HG02840 (cell line): ENCODE results near the gene TMEM88.

Experiments
- ATAC-seq: cut with Tn5 transposase; IDR thresholded peaks from one replicate; pipeline ENCODE4 v1.9.1; 2021; ENCODE audit warnings: mild to moderate bottlenecking, moderate library complexity, moderate number of reproducible peaks; ENCODE audit not compliant: unreplicated experiment, low FRiP score

TMEM88 gene

DNA sequence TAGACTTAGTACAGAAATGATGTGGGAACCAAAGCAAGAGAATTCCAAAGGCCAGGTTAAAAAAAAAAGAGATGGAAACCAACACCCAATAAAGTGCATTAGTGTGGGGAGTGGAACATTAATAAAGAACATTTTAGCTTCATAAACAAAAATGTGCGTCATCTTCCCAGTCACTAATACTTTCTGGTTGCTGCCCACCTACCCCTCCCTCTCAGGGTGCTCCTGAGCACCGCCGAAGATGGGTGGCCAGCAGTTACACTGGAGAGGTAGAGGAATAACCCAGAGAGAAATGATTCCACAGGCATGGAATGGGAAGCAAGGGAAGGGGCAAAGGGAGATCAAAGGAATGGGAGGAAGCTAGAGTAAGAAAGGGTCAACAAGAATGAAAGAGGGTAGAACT lies 27.8 kb downstream of the TMEM88 start:
- ATAC-seq = no peak

GRCh38 chr17:7883781-7884386 lies 29.0 kb downstream of the TMEM88 start:
- ATAC-seq = no peak

DNA sequence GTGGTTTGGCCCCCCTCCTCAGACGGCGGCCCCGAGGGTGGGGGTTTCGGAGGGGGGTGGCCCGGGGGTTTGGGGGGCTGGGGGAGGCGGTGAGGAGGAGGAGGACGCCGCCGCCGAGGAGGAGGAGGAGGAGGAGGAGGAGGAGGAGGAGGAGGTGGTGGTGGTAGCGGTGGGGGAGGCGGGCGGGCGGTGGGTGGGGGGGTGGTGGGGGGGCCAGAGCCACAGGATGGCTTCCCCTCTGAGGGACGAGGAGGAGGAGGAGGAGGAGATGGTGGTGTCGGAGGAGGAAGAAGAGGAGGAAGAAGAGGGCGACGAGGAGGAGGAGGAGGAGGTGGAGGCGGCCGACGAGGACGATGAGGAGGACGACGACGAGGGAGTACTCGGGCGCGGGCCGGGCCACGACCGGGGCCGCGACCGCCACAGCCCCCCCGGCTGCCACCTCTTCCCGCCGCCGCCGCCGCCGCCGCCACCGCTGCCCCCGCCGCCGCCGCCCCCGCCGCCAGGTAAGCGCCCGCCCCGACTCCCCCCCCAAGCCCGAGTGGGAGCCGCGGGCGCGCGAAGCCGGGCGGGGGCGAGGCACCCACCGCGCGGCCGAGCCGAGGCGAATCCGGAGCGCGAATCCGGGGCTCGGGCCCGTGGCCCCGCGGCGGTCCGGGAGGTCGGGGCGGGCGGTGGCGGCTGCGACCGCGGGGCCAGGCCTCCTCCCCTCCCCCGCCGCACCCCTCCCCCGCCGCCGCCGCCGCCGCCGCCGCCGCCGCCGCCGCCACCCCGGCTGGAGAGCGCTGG lies 29.9 kb downstream of the TMEM88 start:
- ATAC-seq = no peak

GRCh38 chr17:7885367-7886226 lies 30.7 kb downstream of the TMEM88 start:
- ATAC-seq = no peak

GRCh38 chr17:7886227-7887037 lies 31.6 kb downstream of the TMEM88 start:
- no peak for ATAC-seq

GRCh38 chr17:7887038-7887481 lies 32.2 kb downstream of the TMEM88 start:
- no peak for ATAC-seq

DNA sequence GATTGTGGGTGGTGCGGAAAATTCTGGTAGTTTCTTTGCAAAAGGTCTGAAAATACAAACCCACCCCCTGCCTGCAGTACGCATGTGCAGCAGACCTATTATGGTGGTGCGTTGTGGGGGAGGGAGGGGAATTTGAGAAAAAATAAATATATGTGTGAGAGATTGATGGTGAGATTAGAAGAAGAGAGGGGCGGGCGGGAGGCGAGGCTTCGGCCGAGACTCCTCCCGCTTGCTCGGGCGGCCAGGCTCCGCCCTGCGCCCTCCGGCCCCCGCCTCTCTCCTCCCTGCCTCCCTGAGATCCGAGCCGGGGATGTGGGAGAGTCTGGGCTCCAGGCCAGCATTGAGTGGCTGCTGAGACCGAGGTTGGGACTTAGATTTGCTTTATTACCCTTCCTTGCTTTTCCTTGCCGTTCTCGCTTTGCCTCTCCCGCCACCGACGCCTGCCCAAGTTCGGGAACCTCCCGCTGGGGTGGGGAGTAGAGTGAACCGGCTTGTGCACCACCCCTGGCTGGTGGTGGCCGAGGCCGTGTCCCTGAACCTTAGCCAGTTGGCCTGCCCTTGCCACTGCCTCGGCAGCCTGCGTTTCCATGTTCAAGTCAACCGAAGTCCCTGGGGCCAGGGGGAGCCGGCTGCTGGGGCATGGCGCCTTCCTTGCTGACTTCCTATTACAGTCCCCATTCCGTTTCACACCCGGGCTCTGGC lies 32.8 kb downstream of the TMEM88 start:
- ATAC-seq = no peak

GRCh38 chr17:7888184-7888920 lies 33.5 kb downstream of the TMEM88 start, which contains the start of gene CHD3:
Gene CHD3, plus strand, starts transcription at chr17:7888789. Its CDS starts 212 bp downstream, at chr17:7889001.
- no peak for ATAC-seq

DNA sequence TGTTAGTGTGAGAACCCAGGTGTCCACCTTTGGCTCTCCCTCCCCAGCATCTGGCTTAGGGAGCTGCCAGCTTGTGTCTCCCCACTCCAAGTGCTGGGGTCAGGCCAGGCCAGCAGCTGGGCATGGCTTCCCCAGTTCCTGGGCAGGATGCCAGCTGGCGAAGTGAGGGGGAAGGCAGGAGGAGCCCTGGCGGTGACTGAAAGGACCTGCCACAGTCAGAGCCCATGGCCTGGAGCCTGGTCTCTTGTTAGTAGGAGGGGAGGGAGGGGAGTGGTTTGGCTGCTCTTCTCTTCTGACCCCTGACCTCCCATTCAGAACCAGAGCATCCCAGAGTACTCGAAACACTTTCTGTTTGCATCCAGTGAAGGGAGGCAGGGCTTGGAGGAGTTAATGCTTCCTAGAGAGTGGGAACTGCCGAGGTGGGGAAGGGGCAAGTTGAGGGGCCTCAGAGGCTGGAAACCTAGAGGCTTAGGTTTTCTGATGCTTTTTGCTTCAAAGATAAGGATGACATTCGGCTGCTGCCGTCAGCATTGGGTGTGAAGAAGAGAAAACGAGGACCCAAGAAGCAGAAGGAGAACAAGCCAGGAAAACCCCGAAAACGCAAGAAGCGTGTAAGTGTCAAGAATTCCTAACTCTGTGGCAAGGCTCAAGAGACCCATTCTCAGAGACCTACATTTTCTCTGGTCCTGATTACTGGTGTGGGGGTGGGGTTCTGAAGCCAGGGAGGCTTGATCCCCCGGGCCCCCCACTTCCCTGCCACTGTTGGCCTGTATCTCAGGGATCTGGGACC lies 34.5 kb downstream of the TMEM88 start:
- ATAC-seq = no peak

- ATAC-seq = no peak
These were observed 38.5 kb downstream of the TMEM88 start for GRCh38 chr17:7893187-7893880.

DNA sequence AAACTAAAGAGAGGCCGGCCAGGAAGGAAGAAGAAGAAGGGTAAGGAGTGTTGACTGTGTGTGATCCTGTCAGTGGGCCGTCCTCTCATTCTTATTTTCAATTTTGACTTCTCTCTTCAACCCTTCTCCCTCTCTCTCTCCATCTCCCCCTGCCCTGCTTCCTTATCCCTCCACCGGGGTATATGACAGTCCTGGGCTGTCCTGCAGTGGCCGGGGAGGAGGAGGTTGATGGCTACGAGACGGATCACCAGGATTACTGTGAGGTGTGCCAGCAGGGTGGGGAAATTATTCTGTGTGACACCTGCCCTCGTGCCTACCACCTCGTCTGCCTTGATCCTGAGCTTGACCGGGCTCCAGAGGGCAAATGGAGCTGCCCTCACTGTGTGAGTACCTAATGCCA lies 39.4 kb downstream of the TMEM88 start:
- no peak for ATAC-seq

DNA sequence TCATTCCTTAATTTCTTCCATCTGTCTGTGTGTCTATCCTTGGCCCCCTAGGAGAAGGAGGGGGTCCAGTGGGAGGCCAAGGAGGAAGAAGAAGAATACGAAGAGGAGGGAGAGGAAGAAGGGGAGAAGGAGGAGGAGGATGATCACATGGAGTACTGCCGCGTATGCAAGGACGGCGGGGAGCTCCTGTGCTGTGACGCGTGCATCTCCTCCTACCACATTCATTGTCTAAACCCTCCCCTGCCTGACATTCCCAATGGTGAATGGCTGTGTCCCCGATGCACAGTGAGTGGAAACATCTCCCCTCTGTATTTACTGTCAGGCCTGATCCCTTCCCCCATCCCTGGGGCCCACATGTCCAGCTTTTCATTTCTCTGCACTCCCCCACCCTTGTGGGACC lies 40.0 kb downstream of the TMEM88 start:
- no peak for ATAC-seq

DNA sequence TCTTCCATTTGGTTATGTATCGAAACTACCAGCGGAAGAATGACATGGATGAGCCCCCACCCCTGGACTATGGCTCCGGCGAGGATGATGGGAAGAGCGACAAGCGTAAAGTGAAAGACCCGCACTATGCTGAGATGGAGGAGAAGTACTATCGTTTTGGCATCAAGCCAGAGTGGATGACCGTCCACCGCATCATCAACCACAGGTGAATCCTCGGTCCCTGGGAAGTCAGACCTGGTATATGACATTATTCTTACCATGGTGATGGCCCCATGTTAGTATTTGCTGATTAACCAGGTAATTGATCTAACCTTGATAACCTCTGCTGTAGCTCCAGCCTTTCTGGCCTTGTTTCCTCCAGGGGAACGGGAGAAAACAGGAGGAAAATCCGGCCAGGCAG lies 42.2 kb downstream of the TMEM88 start:
- no peak for ATAC-seq

- no peak for ATAC-seq
These were observed 42.9 kb downstream of the TMEM88 start for GRCh38 chr17:7897773-7898172.

DNA sequence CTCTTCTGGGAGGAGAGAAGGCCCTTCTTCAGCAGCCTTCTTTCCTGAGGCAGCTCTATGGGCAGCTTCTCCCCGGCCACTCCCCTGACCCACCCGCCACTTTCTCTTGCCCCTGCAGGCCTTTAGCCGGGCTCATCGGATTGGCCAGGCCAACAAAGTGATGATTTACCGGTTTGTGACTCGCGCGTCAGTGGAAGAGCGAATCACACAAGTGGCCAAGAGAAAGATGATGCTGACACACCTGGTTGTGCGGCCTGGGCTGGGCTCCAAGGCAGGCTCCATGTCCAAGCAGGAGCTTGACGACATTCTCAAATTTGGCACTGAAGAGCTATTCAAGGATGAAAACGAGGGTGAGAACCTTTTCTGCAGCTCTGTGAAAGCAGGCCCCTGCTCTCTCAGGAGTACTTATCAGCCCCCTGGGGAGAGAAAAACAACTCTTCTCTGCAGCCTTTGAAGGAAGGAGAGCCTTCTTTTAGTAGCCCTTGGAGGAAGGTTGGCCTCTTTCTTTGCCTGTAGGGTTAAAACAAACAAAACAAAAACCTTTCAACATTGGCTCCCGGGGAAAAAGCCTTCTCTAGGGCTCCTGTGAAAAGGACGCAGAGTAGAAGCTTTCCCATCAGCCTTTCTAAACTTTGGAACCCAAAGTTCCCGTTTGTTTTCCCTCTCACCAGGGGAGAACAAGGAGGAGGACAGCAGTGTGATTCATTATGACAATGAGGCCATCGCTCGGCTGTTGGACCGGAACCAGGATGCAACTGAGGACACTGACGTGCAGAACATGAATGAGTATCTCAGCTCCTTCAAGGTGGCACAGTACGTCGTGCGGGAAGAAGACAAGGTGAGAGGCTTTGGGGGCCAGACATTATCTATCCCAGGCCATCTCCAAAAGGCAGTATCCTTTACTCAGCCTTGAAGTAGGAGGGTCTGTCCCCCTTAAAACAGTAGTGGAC lies 48.6 kb downstream of the TMEM88 start:
- ATAC-seq = no peak
